ENCODE results near the gene TRPM7.

Gene TRPM7

GRCh38 chr15:50531163-50531562, 155.4 kb downstream of the TRPM7 start:
- no peak for TF ChIP-seq GABPA (IDR thresholded peaks at IDR 0.05; ENCODE audit: low read depth)
- TF ChIP-seq REST (IDR thresholded peaks at IDR 0.05; ENCODE audit: insufficient replicate concordance, low read depth): no peak
- no peak for TF ChIP-seq CTCF (IDR thresholded peaks at IDR 0.05; ENCODE audit: insufficient read depth, low read length)
- TF ChIP-seq SPI1 (IDR thresholded peaks at IDR 0.05; ENCODE audit: borderline replicate concordance, low read depth): no peak
- TF ChIP-seq POLR2AphosphoS5 (IDR thresholded peaks at IDR 0.05; ENCODE audit: low read depth): no peak
- no peak for DNase-seq (ENCODE audit: low read depth in 1 of 2, low spot score in 1 of 2)

GRCh38 chr15:50523851-50524251, 162.7 kb downstream of the TRPM7 start:
- DNase-seq (ENCODE audit: low read depth in 1 of 2, low spot score in 1 of 2): no peak
- no peak overlapping the region for H3K27ac ChIP-seq (replicated peaks)
- no peak for TF ChIP-seq POLR2AphosphoS5 (IDR thresholded peaks at IDR 0.05; ENCODE audit: low read depth)
- no peak for TF ChIP-seq SPI1 (IDR thresholded peaks at IDR 0.05; ENCODE audit: borderline replicate concordance, low read depth)
- TF ChIP-seq REST (IDR thresholded peaks at IDR 0.05; ENCODE audit: insufficient replicate concordance, low read depth): no peak
- no peak for TF ChIP-seq CTCF (IDR thresholded peaks at IDR 0.05; ENCODE audit: insufficient read depth, low read length)
- TF ChIP-seq GABPA (IDR thresholded peaks at IDR 0.05; ENCODE audit: low read depth): no peak
- no peak overlapping the region for H3K4me3 ChIP-seq (replicated peaks; ENCODE audit: insufficient read depth, low read length)
- no peaks in the 10 kb centered on the region for H3K27me3 ChIP-seq (ENCODE audit: insufficient read depth, poor library complexity, severe bottlenecking)

More at GRCh38 chr15:50531163-50531562, 155.4 kb downstream of the TRPM7 start:
- H3K27ac ChIP-seq (replicated peaks): no peak overlapping the region
- H3K27me3 ChIP-seq (ENCODE audit: insufficient read depth, poor library complexity, severe bottlenecking): no peaks in the 10 kb centered on the region
- no peak overlapping the region for H3K4me3 ChIP-seq (replicated peaks; ENCODE audit: insufficient read depth, low read length)

- Histone ChIP-seq H3K4me3 (replicated peaks; ENCODE audit: insufficient read depth, low read length) (no peak overlapping the region), H3K27me3 (ENCODE audit: insufficient read depth, poor library complexity, severe bottlenecking) (no peaks in the 10 kb centered on the region), H3K27ac (replicated peaks) (no peak overlapping the region)
- TF ChIP-seq SPI1 (IDR thresholded peaks at IDR 0.05; ENCODE audit: borderline replicate concordance, low read depth) (no peak), CTCF (IDR thresholded peaks at IDR 0.05; ENCODE audit: insufficient read depth, low read length) (no peak), POLR2AphosphoS5 (IDR thresholded peaks at IDR 0.05; ENCODE audit: low read depth) (no peak), GABPA (IDR thresholded peaks at IDR 0.05; ENCODE audit: low read depth) (no peak)
- DNase-seq (ENCODE audit: low read depth in 1 of 2, low spot score in 1 of 2): no peak
Observed at GRCh38 chr15:50519740-50520425, 166.7 kb downstream of the TRPM7 start.

- no peak overlapping the region for H3K27ac ChIP-seq (replicated peaks)
- no peaks in the 10 kb centered on the region for H3K27me3 ChIP-seq (ENCODE audit: insufficient read depth, poor library complexity, severe bottlenecking)
- TF ChIP-seq CTCF (IDR thresholded peaks at IDR 0.05; ENCODE audit: insufficient read depth, low read length) (no peak), GABPA (IDR thresholded peaks at IDR 0.05; ENCODE audit: low read depth) (no peak), REST (IDR thresholded peaks at IDR 0.05; ENCODE audit: insufficient replicate concordance, low read depth) (no peak), POLR2AphosphoS5 (IDR thresholded peaks at IDR 0.05; ENCODE audit: low read depth) (no peak), SPI1 (IDR thresholded peaks at IDR 0.05; ENCODE audit: borderline replicate concordance, low read depth) (no peak)
- no peak for DNase-seq (ENCODE audit: low read depth in 1 of 2, low spot score in 1 of 2)
- no peak overlapping the region for H3K4me3 ChIP-seq (replicated peaks; ENCODE audit: insufficient read depth, low read length)
Observed at GRCh38 chr15:50513001-50513400, 173.6 kb downstream of the TRPM7 start.
